Stimulated activated CD8-positive, alpha-beta memory T cell treated with anti-CD3 and anti-CD28 coated beads, Interleukin-7, amount 100 ng/mL, for 48 hours (primary cell): ENCODE measurements around the gene TBX5.
"Not testable (repeated sequence)": the region's sequence is repeated elsewhere in the genome, so short reads cannot be mapped to it uniquely, and the experiment has no call there.

ENCODE experiments used
- DNase-seq, 2 donors: peaks; one replicate each; pipeline ENCODE4 v3.0.0-alpha.2; 2020; ENCODE audit warnings: low read depth in 1 of 2; ENCODE audit errors: extremely low read depth in 1 of 2

TBX5 gene

DNA sequence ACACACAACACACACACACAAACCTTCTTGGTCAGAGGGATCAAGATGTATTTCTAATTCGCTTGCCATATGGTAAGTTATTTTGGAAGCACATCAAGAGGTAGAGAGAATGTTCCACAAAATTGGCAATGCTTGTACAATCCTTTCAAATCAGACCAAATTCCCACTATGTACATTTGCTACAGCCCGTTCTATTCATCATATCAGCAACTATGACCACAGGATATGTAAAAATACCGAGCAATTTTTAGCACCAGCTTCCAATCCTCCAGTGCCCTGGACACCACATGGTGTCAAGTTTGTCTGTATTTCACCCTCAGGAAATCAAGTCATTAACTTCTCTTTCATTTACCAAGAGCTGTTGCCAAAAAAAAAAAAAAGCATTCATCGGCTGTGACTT is 21.2 kb downstream of the TBX5 start:
- DNase-seq = no peak

DNA sequence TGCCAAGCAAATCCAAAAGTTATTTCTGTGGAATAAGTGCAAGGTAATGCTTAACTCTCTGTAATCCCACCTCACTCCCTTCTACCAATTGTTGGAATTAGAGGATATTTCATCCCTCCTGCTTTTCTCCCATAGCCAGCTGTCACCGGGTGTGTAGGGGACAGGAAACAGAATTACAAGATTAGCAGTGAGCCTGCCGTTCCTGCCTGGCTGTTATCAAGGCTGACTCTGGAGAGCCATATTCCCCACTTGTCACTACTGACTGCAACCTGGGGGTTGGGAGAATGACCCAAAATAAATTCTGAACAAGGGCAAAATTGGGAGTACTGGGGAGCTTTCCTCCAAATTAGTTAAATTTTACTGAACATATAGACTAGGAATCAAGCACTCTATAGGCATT is 24.8 kb downstream of the TBX5 start:
- no peak for DNase-seq

DNA sequence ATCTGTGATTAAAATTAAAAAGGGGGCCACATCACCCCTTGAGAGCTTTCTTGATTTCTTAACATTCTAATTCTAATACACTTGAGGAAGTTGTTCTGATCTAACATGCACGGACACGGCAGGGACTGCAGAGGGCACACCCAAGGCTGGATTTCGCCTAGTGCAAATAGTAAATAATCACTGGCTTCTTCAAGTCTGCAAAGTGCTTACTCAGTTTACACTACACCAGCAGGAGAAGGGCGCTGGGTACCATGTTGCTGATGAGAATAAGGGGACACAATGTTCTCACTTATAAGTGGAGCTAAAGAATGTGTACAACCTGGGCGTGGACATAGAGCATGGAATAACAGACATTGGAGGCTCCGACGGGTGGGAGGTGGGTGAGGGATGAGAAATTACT is 34.2 kb downstream of the TBX5 start:
- DNase-seq = no peak

DNA sequence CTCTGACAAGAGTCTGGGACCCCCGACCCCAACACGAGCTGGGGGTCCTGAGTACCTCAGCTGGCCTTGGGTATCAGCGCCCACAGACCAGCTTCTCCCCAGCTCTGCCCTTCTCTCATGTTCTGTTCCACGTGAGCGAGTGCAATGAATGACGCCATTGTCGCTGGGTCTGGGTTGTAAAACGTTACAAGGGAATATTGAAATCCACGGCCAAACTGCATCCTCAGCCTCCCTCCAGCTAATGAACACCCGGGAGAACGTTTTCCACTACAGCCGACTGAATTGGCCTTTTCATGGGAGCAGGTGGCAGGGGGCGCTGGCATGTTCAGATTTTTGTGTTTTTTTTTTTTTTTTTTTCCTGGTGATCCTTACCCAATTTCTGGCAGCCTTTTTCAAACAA is 34.7 kb downstream of the TBX5 start:
- no peak for DNase-seq

DNA sequence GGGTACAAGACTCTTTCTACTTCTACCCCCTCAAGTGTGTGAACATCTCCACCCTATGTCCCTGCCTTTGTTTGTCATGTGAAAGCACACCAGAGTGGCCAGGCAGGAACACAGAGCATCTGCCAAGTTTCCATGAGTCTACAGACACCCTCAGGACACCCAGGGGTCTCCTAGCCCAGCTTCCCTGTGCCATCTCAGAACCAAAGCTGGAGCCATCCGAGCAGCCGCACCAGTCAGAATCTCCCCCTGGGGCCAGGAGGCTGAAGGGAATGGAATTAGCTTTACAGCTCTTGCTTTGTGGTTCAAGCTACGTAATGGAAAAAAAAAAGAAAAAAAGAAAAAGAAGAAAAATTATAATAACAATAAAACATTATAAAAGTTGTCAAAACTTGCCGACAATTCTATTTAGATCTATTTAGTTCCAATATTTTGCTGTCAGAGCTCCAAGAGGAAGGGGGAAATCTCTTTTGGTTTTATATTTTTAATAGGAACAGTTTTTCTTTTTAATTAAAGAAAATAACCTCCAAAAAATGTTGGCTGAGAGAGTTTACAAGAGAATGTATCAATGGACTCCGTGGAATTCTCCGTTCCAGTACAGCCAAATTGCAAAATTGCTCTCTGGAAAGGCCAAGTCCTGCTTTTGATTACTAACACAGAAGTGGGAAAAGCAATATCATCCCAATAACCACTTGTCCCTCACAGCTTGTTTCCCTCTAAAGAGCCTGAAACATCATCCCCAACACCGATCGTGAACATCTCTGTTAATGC is 37.1 kb downstream of the TBX5 start:
- DNase-seq = no peak

DNA sequence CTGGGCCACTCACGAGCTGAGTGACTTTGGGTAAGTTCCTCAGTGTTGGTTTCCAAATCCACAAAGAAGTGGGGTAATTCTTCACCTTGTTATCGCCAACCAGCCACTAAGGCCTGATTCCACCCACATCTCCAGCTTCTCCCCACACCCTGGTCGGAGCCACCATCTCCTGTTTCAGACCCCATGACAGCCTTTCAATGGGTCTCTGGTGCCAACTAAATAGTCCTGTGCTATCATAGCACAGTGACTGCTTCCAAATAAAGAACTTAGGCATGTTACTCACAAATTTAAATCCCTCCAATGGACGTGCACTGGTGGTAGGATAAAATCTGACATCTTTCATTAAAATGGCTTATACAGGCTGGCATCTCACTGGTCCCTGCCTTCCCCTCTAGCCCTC is 44.0 kb downstream of the TBX5 start:
- no peak for DNase-seq

DNA sequence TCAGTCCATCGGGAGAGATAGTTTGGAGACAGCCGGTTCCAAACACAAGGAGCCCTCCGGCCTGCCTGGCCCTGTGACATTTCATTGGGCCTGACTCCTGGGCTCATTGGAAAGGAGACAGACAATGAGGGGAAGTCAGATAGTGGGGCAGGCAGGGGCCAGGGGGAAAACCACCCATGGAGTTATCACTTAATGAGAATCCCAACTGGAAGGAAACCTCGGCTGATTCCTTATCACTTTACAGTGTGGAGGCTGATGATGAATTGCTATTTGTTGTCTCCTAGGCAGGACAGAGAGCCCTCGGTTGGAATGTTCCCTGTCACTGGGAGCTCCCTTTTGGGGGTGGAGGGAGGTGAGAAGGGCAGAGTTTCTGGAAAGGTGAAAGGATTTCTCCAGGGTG is 44.4 kb downstream of the TBX5 start:
- no peak for DNase-seq

DNA sequence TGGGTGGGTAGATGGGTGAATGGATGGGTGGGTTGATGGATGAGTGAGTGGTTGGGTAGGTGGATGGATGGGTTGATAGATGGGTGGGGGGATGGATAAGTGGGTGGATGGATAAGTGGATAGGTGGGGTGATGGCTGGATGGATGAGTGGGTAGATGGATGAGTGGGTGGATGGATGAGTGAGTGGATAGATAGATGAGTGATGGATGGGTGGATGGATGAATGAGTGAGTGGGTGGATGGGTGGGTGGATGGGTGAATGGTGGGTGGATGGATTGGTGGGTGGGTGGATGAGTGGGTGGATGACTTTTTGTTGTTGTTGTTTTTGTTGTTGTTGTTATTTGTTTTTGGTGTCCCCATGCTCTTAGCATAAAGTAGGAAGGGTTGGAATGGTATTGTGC is 45.5 kb downstream of the TBX5 start:
- DNase-seq = no peak

DNA sequence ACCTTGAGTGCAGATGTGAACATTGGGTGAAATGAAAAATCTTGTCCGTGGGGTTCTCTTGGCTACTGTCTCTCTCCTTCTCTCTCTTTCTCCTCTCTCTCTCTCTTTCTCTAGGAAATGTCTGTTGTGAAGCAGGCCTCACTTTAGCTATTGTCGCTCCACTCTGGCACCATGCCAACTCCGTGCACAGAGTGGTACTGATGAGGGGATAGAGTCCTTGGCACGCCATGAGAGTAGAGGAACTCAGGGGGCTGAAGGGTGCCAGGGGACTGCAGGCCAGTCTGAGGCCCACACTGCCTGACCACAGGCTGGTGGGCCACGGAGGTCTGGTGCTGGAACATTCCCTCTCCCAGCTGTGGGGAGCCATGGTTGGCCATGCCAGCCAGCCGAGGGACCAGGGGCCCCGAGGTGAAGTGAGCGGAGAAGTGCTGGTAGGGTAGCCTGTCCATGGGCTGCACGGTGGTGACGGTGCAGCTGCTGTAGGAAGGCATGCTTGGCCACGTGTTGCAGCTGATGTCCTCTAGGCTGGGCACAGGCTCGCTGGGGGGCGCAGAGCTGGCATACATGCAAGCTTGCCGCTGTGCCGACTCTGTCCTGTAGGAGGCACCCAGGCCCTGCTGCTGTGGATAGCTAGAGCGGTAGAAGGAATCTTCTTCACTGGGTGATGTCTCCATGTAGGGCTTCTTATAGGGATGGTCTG is 50.4 kb downstream of the TBX5 start:
- DNase-seq = no peak

DNA sequence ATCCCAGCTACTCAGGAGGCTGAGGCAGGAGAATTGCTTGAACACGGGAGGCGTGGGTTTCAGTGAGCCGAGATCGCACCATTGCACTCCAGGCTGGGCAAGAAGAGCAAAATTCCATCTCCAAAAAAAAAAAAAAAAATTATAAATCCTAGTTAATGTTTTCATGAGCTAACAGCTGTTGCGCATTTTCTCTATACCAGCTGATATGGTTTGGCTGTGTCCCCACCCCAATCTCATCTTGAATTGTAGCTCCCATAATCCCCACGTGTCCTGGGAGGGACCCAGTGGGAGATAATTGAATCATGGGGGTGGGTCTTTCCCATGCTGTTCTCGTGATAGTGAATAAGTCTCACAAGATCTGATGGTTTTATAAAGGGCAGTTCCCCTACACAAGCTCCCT is 56.7 kb downstream of the TBX5 start:
- not testable (repeated sequence) for DNase-seq

DNA sequence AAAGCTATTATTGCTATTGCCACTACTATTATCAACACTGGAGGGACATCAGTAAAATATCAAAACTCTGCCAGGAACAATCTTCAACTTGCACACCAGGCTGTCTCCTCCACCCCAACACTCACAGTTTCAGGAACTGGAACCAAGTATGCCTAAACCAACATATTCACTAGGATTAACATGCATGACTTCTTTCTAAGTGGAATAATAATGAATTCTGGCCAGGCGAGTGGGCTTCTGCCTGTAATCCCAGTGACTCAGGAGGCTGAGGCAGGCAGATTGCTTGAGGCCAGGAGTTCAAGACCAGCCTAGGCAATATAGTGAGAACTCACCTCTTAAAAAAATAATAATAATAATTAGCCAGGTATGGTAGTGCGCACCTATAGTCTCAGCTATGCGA is 58.1 kb downstream of the TBX5 start:
- DNase-seq = no peak

DNA sequence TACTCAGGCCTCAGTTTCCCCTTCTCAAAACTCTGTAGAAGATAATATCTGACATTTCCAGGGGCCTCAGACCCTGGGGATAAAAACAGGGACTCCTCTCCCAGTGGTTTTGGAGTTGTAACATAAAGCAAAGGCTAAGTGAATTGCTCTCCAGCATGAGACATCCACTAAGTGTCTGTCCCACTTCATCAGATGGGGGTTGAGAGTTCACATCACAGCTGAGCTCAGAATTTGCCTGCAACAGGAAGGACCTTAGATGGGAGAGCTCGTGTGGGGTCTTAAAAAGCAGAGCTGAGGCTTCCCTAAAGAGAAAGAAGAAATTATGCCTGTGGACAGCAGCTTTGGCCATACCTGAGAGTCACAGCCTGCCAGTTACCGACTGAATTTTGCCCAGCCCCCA is 61.1 kb downstream of the TBX5 start:
- DNase-seq = no peak

DNA sequence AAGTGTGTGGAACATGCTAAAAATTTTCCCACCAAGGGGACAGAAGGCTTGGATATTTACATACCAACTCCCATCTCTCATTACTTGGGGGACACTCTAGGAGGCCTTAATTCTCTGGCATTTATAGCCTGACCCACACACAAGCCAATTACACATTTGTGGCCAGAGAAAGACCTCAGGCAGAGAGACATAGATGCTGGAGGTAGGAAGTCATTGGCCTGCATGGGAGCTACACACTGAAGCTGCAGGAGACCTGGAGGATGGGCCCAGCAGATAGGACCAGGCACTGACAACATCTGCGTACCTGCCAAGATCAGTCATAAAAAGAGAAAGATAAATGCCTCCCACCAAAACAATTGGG is 61.7 kb downstream of the TBX5 start:
- no peak for DNase-seq

DNA sequence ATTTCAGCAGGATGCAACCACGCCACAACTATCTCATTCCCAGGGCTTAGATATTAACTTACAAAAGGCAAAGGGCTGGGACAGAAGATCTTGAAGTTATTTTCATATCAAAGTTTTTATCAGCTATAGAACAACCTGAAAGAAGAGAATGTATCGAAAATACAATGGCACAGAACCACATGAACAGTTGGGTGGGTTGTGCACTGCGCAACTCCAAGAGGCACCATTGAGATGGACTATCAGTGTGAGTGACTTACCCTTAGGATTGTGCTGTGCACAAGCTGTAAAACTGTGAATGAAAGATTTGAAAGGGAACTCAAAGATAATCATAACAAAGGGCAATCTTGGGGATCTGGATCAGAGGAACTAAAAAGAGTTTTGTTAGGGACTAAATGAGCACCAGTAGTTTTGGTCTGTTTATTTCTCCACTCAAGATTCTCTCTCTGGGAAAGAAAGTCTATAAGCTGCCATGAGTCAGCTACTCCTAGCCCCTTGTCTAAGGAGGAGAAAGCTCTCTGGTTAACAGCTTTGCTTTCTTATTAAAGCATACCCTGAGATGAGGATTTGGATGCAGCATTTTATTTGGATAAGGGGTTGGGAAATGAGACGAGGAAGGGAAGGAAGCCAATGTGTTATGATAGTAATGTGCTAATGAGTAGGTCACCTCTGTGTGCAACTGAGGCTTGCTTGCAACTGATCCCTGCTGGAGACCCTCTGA is 62.2 kb downstream of the TBX5 start:
- no peak for DNase-seq

DNA sequence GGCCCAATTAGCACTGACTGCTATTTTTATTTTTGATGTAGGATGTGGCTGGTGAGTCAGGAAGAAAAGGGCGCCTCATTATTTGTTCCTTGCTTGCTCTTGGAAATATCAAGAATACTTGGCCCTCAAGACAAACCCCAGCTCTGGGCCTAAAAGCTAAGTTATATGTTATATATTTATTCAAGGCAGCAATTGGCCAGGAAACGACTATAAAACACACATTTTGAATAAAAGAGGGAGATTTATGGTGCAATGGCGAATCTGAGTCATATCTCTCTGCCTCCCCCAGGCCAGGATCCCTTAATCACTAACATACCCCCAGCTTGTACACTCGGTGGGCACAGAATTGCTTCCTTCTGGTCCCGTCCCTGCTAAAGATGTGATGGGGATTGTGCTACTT is 63.3 kb downstream of the TBX5 start:
- no peak for DNase-seq

DNA sequence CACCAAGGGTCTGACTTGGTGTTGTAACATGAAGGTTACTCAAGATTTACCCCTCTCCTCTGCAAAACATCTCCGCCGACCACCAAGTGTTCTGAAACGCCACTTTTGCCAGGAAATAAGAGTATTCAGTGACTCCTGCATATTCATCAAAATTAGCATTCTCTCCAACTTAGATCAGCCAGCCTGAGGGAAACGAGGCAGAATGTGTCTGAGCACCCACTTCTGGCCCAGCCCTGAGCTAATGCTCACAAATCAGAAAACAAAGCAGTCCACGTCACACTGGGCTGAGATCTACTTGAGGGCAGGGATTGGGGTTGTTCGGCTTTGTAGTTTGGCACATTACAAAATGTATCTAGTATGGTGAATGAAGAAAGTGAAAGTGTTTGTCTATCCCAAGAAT is 64.3 kb downstream of the TBX5 start:
- no peak for DNase-seq

DNA sequence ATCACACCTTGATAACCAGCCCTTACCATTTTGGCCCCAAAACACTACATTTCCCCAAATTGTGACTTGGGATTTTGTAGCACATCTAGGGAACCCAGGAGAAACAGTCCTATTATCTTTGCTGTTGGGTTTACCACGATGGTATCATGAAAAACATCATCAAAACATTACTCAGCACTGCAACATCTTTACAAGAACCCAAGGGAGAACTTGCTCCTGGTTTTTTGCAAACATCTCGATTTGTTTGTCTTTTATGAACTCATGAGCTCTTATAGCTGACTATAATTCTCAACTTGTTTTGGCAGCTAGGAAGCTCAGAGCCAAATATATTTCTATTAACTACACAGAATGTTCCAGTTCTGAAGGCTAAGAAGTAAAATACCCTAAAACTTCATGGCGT is 65.7 kb downstream of the TBX5 start:
- no peak for DNase-seq

DNA sequence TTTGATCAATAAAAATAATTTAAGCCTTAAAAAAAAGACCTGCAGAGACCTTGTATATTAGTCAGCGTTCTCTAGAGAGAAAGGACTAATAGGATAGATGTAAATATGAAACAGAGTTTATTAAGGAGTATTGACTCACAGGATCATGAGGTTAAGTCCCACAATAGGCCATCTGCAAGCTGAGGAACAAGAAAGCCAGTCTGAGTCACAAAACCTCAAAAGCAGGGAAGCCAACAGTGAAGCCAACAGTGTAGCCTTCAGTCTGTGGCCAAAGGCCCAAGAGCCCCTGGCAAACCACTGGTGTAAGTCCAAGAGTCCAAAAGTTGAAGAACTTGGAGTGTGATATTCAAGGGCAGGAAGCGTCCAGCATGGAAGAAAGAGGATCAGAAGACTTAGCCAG is 66.3 kb downstream of the TBX5 start:
- no peak for DNase-seq

DNA sequence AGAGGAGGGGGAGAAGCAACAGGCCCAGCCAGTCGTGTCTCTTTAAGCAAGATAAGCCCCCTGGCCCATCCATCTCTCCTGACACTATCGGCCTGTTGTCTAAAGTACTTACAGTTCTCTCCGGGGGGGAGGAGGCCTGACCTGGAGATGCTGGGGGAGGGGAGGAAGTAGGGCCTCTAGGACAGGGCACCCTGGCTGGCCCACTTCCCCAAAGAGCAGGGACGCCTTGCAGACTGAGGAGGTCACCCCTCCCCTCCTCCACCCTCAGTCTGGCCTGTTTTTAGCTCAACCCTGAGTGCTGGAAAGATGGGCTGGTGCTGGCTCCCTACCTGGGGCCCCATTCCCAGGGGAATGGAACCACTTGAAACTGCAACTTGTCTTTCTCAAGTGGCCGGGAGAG is 70.3 kb downstream of the TBX5 start:
- DNase-seq = no peak

DNA sequence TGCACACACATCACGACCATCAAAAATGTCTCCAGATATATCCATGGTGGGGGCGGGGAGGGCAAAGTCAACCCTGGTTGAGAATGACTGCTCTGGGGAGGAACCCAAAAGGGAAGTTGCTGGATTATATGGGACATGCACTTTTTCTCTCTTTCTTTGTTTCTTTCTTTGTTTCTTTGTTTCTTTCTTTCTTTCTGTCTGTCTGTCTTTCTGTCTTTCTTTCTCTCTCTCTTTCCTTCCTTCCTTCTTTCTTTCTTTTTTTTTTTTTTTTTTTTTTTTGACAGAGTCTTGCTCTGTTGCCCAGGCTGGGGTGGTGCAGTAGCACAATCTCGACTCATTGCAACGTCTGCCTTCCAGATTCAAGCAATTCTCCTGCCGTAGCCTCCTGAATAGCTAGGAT is 71.5 kb downstream of the TBX5 start:
- no peak for DNase-seq

DNA sequence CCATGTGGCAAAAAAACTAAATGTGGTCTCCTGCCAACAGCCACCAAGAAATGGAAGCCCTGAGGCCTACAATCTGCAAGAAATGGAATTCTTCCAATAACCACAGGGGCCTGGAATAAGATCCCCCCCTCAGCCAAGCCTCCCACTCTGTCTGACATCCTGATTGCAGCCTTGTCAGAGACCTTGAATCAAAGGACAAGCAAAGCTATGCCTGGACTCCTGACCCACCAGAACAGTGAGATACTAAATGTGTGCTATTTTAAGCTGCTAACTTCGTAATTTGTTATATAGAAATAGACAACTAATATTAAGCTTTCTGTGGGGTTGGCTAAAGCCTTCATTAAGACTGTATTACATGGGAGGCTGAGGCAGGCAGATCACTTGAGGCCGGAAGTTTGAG is 77.7 kb downstream of the TBX5 start:
- no peak for DNase-seq

DNA sequence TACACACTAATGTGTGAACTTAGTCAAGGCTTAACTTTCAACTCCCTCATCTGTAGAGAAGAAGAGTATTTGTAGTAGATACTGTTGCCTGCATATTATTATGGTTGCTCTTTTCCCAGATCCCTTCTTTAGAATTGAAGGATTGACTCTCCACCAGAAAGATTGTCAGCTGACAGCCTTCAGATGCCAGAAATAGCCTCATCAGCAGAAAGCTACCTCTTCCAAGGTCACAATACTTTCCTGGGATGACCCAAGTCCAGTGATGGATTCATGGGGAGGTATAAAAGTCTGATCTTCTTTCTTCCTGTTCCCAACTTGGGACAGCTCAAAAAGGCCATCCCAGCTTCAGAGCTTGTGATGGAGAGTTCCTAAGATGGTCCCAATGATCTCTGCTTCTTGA is 78.2 kb downstream of the TBX5 start:
- DNase-seq = no peak
